H9 (cell line): ENCODE measurements around the gene COLQ. TPM values are rescaled to one million over a fixed set of nuclear protein-coding genes. Genes with fewer than 3 reads are reported as not detected.

ENCODE experiments used
- DNase-seq: peaks from one replicate; pipeline ENCODE4 v3.0.0-alpha.2; 2017
- H2AFZ ChIP-seq: one replicate; pipeline ENCODE4 v1.6.1; 2013; ENCODE audit warnings: mild to moderate bottlenecking, low read length, control low read depth, moderate library complexity
- H2AK5ac ChIP-seq: 2 replicates; pipeline ENCODE4 v1.6.1; 2013; ENCODE audit warnings: low read length, control low read depth, mixed read lengths; ENCODE audit not compliant: insufficient read length
- H2BK120ac ChIP-seq: one replicate; pipeline ENCODE4 v1.6.1; 2013; ENCODE audit warnings: low read depth, mild to moderate bottlenecking, low read length, control low read depth, inconsistent platforms; ENCODE audit not compliant: poor library complexity, severe bottlenecking
- H2BK12ac ChIP-seq: 2 replicates; pipeline ENCODE4 v1.6.1; 2013; ENCODE audit warnings: low read length, control low read depth, mixed read lengths, low read depth; ENCODE audit not compliant: insufficient read length
- H2BK15ac ChIP-seq: 2 replicates; pipeline ENCODE4 v1.6.1; 2013; ENCODE audit warnings: low read depth, low read length, control low read depth
- H2BK20ac ChIP-seq: one replicate; pipeline ENCODE4 v1.6.1; 2013; ENCODE audit warnings: low read depth, mild to moderate bottlenecking, low read length, control low read depth, inconsistent platforms; ENCODE audit not compliant: poor library complexity, severe bottlenecking
- H2BK5ac ChIP-seq: 2 replicates; pipeline ENCODE4 v1.6.1; 2013; ENCODE audit warnings: low read length, control low read depth, mixed read lengths; ENCODE audit not compliant: insufficient read length
- H3K14ac ChIP-seq: 2 replicates; pipeline ENCODE4 v1.6.1; 2013; ENCODE audit warnings: low read length, control low read depth; ENCODE audit not compliant: insufficient read depth
- H3K18ac ChIP-seq: 2 replicates; pipeline ENCODE4 v1.6.1; 2013; ENCODE audit warnings: low read depth, mild to moderate bottlenecking, mixed read lengths, low read length, control low read depth; ENCODE audit not compliant: insufficient read length
- H3K23ac ChIP-seq: 2 replicates; pipeline ENCODE4 v1.6.1; 2013; ENCODE audit warnings: low read length, control low read depth, mixed read lengths, low read depth; ENCODE audit not compliant: insufficient read length
- H3K23me2 ChIP-seq: 2 replicates; pipeline ENCODE4 v1.6.1; 2013; ENCODE audit warnings: low read depth, mild to moderate bottlenecking, mixed read lengths, low read length, control low read depth; ENCODE audit not compliant: insufficient read length, poor library complexity, severe bottlenecking
- H3K27ac ChIP-seq: 2 replicates; pipeline ENCODE4 v1.5.1; 2013; ENCODE audit warnings: low read length, control low read depth, mixed read lengths, low read depth; ENCODE audit not compliant: insufficient read length
- H3K27me3 ChIP-seq: 2 replicates; pipeline ENCODE4 v1.6.1; 2013; ENCODE audit warnings: low read length, control low read depth, inconsistent platforms; ENCODE audit not compliant: insufficient read depth
- H3K4ac ChIP-seq: 2 replicates; pipeline ENCODE4 v1.6.1; 2013; ENCODE audit warnings: low read depth, mild to moderate bottlenecking, control low read depth, inconsistent platforms, low read length, moderate library complexity
- H3K4me1 ChIP-seq: 2 replicates; pipeline ENCODE4 v1.6.1; 2013; ENCODE audit warnings: low read length, control low read depth, inconsistent platforms; ENCODE audit not compliant: insufficient read depth
- H3K4me2 ChIP-seq: 2 replicates; pipeline ENCODE4 v1.6.1; 2013; ENCODE audit warnings: low read length, control low read depth, mixed read lengths; ENCODE audit not compliant: insufficient read length, insufficient read depth
- H3K56ac ChIP-seq: 2 replicates; pipeline ENCODE4 v1.6.1; 2013; ENCODE audit warnings: low read depth, mild to moderate bottlenecking, mixed read lengths, low read length, control low read depth; ENCODE audit not compliant: insufficient read length
- H3K79me1 ChIP-seq: 2 replicates; pipeline ENCODE4 v1.6.1; 2013; ENCODE audit warnings: low read depth, mild to moderate bottlenecking, moderate library complexity, low read length, control low read depth, inconsistent platforms; ENCODE audit not compliant: insufficient read depth, poor library complexity, severe bottlenecking
- H3K79me2 ChIP-seq: 2 replicates; pipeline ENCODE4 v1.6.1; 2013; ENCODE audit warnings: low read length, control low read depth, inconsistent platforms; ENCODE audit not compliant: insufficient read depth
- H3K9ac ChIP-seq: 2 replicates; pipeline ENCODE4 v1.6.1; 2013; ENCODE audit warnings: low read length, control low read depth, mixed read lengths; ENCODE audit not compliant: insufficient read length; ENCODE audit errors: extremely low read depth
- H3K9me3 ChIP-seq: one replicate; pipeline ENCODE4 v1.6.1; 2013; ENCODE audit warnings: low read depth, low read length, inconsistent platforms; ENCODE audit not compliant: control insufficient read depth
- H3T11ph ChIP-seq: one replicate; pipeline ENCODE4 v1.6.1; 2013; ENCODE audit warnings: mild to moderate bottlenecking, low read length, control low read depth, inconsistent platforms
- H4K20me1 ChIP-seq: one replicate; pipeline ENCODE4 v1.6.1; 2013; ENCODE audit not compliant: control insufficient read depth, insufficient read length, insufficient read depth
- H4K5ac ChIP-seq: 2 replicates; pipeline ENCODE4 v1.6.1; 2013; ENCODE audit warnings: low read depth, mild to moderate bottlenecking, mixed read lengths, low read length, control low read depth; ENCODE audit not compliant: insufficient read length
- H4K8ac ChIP-seq: replicated peaks from 2 replicates; pipeline ENCODE4 v1.6.1; 2013; ENCODE audit warnings: low read length, control low read depth, mixed read lengths, low read depth; ENCODE audit not compliant: insufficient read length
- H4K91ac ChIP-seq: 2 replicates; pipeline ENCODE4 v1.6.1; 2013; ENCODE audit warnings: low read depth, mild to moderate bottlenecking, moderate library complexity, mixed read lengths, low read length, control low read depth; ENCODE audit not compliant: insufficient read length
- H3K27ac Mint-ChIP-seq, 3 experiments: 2 replicates in 2 of 3; 3 replicates in 1 of 3; pipeline ENCODE4 v1.8.0; 2020 to 2021; ENCODE audit warnings: mixed read lengths in 3 of 3, mild to moderate bottlenecking in 1 of 3, moderate library complexity in 1 of 3
- H3K27me3 Mint-ChIP-seq: 2 replicates; pipeline ENCODE4 v1.8.0; 2021; ENCODE audit warnings: low read depth, mild to moderate bottlenecking, moderate library complexity, mixed read lengths
- H3K36me3 Mint-ChIP-seq, 3 experiments: 2 replicates in 2 of 3; 3 replicates in 1 of 3; pipeline ENCODE4 v1.8.0; 2020 to 2021; ENCODE audit warnings: low read depth in 3 of 3, mixed read lengths in 3 of 3; ENCODE audit not compliant: insufficient read depth in 1 of 3
- H3K4me1 Mint-ChIP-seq, 2 experiments: 2 replicates each; pipeline ENCODE4 v1.8.0; 2020; ENCODE audit warnings: mixed read lengths in 2 of 2
- H3K4me3 Mint-ChIP-seq, 2 experiments: 2 replicates in 1 of 2; 3 replicates in 1 of 2; pipeline ENCODE4 v1.8.0; 2020 to 2021; ENCODE audit warnings: mild to moderate bottlenecking in 2 of 2, mixed read lengths in 2 of 2, moderate library complexity in 1 of 2
- H3K9me3 Mint-ChIP-seq, 2 experiments: 2 replicates in 1 of 2; 3 replicates in 1 of 2; pipeline ENCODE4 v1.8.0; 2020; ENCODE audit warnings: mild to moderate bottlenecking in 2 of 2, mixed read lengths in 2 of 2, moderate library complexity in 1 of 2
- WGBS: extraction: QIAGEN DNeasy Blood & Tissue Kit; methylation state at CpG from one replicate; pipeline ENCODE4 v1.1.7; 2013; ENCODE audit warnings: missing lambda C conversion rate, low lambda C conversion rate, mixed read lengths; ENCODE audit not compliant: insufficient read length; ENCODE audit errors: extremely low coverage; 5-methylcytosine and 5-hydroxymethylcytosine counted together
- total RNA-seq: library from RNA; stranded (reverse); gene quantifications from 2 replicates; pipeline ENCODE4 v1.2.1, GENCODE V29; 2021
- TF ChIP-seq, protein P1 (sequence below): fragments of 200-600 bp; sonication (generic); conservative IDR thresholded peaks from 3 replicates; pipeline ENCODE4 v1.8.0; 2021; ENCODE audit warnings: antibody characterized with exemption, mild to moderate bottlenecking

The COLQ gene
- total RNA-seq, 1 experiment from 2014 or later, result 0.61 TPM

DNA sequence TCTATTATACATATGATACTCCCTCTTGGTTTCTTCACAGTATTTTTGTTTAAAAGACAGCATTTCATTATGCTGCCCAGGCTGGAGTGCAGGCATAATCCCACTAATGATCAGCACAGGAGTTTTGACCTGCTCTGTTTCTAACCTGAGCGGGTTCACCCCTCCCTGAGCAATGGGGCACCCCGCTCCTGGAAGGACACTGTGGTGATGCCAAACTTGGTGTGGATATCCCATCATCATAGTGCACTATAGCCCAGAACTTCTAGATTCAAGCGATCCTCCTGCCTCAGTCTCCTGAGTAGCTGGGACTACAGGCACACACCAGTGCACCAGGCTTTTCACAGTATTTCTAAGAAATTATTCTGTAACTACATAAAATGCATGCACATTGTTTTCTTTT is 14.9 kb downstream of the COLQ start:
- DNase-seq, result no peak
- Histone ChIP-seq H3K23me2 (no peaks in the 10 kb centered on the region), H3K56ac (no peak overlapping the region), H4K8ac (no peak overlapping the region), H3K27me3 (no peaks in the 10 kb centered on the region), H4K91ac (no peak overlapping the region), H2BK5ac (no peak overlapping the region), H2AFZ (no peak overlapping the region), H3K4me1 (no peaks in the 10 kb centered on the region), H3K79me2 (no peaks in the 10 kb centered on the region), H2BK120ac (no peak overlapping the region), H2BK12ac (no peak overlapping the region), H3K23ac (no peak overlapping the region), H3T11ph (no peak overlapping the region), H3K9ac (no peak overlapping the region), H3K27ac (no peak overlapping the region), H3K9me3 (no peaks in the 10 kb centered on the region), H3K4me2 (no peak overlapping the region), H4K20me1 (no peaks in the 10 kb centered on the region), H3K4ac (no peak overlapping the region), H2BK15ac (no peak overlapping the region), H3K79me1 (no peaks in the 10 kb centered on the region), H4K5ac (no peak overlapping the region), H3K18ac (no peak overlapping the region), H3K14ac (no peak overlapping the region), H2AK5ac (no peak overlapping the region), H2BK20ac (no peak overlapping the region)
- H3K36me3 Mint-ChIP-seq, result no peaks in the 10 kb centered on the region
- TF ChIP-seq, protein P1, sequence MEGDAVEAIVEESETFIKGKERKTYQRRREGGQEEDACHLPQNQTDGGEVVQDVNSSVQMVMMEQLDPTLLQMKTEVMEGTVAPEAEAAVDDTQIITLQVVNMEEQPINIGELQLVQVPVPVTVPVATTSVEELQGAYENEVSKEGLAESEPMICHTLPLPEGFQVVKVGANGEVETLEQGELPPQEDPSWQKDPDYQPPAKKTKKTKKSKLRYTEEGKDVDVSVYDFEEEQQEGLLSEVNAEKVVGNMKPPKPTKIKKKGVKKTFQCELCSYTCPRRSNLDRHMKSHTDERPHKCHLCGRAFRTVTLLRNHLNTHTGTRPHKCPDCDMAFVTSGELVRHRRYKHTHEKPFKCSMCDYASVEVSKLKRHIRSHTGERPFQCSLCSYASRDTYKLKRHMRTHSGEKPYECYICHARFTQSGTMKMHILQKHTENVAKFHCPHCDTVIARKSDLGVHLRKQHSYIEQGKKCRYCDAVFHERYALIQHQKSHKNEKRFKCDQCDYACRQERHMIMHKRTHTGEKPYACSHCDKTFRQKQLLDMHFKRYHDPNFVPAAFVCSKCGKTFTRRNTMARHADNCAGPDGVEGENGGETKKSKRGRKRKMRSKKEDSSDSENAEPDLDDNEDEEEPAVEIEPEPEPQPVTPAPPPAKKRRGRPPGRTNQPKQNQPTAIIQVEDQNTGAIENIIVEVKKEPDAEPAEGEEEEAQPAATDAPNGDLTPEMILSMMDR, result no peak
- H3K27ac Mint-ChIP-seq, result no peak overlapping the region
- H3K9me3 Mint-ChIP-seq, result no peaks in the 10 kb centered on the region
- no CpG with 5 or more reads among the region's 3 CpGs for WGBS
- H3K4me3 Mint-ChIP-seq, result no peak overlapping the region
- no peaks in the 10 kb centered on the region; a peak in 1 of 4 replicates for H3K4me1 Mint-ChIP-seq
- H3K27me3 Mint-ChIP-seq, result peaks cover 1% of the 10 kb centered on the region
